NCI-H748 treated with DMSO at 0.1 percent for 48 hours (cell line): Measurements from ENCODE around the gene GRAMD1A.

Source experiments
- DNase-seq: peaks from one replicate; lab custom pipeline; 2025; lab: John Stamatoyannopoulos, UW

Gene GRAMD1A

GRCh38 chr19:35075202-35076025, 75.3 kb downstream of the GRAMD1A start:
- no peak for DNase-seq

GRCh38 chr19:35076026-35076370, 75.9 kb downstream of the GRAMD1A start:
- no peak for DNase-seq
